GM12891 (cell line): ENCODE results near the gene EXTL1.

Source experiments
- PAX5 ChIP-seq: IDR thresholded peaks from 2 replicates; pipeline ENCODE4 v1.6.1; 2011; ENCODE audit warnings: low read length, moderate library complexity, mild to moderate bottlenecking; ENCODE audit not compliant: insufficient read depth, severe bottlenecking
- POLR2A ChIP-seq: IDR thresholded peaks from 2 replicates; pipeline ENCODE4 v1.6.1; 2011; ENCODE audit warnings: low read depth, low read length, control low read depth
- POLR2AphosphoS5 ChIP-seq: IDR thresholded peaks from 2 replicates; pipeline ENCODE4 v1.6.1; 2011; ENCODE audit warnings: low read depth, low read length, control low read depth
- POU2F2 ChIP-seq: IDR thresholded peaks from 2 replicates; pipeline ENCODE4 v1.6.1; 2011; ENCODE audit warnings: low read depth, mild to moderate bottlenecking, control low read depth, low read length, moderate library complexity
- SPI1 ChIP-seq: IDR thresholded peaks from 2 replicates; pipeline ENCODE4 v1.6.1; 2011; ENCODE audit warnings: low read depth, low read length, control low read depth
- TAF1 ChIP-seq: IDR thresholded peaks from 2 replicates; pipeline ENCODE4 v1.6.1; 2011; ENCODE audit warnings: low read depth, low read length, control low read depth

GRCh38 chr1:26034504-26035202 is 13.1 kb downstream of the EXTL1 start:
- TF ChIP-seq POLR2A (no peak), POLR2AphosphoS5 (no peak), TAF1 (no peak), SPI1 (no peak), POU2F2 (no peak), PAX5 (no peak)
